ENCODE results near the gene STK17A. TPM values are rescaled to one million over a fixed set of nuclear protein-coding genes. Genes with fewer than 3 reads are reported as not detected.

The STK17A gene
- total RNA-seq, 1 experiment from 2014 or later = 9.8 TPM

DNA sequence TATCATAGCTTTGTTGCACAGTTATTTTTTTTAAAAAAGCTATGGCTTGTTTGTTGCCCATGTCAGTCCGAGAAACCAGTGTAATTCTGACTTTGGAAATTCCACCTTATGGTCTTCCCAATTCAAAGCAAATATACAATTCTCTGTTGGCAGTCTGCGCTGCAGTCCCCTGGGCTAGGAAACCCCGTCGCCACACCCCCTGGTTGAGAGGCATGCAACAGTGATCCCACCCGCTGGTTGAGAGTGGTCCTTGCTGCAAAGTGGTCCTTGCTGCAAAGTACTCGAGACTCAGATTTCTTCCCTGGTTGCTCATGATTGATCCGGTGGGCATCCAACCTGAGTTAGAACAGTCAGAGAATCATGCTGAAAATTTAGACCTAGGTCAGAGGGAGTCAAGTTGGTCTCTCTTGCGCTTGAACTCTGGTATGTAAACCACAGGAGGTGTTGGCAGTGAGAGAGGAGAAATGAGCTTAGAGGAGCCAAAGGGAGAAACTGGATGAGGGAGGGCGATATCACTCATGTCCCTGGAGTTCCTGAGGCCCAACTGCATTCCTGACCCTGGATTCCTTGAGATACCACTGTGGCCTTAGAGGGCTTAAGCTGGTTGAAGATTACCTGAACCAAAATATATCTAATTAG is 45.0 kb upstream of the STK17A start:
- Histone ChIP-seq H3K27me3 (ENCODE audit: insufficient read depth, low read length) (no peaks in the 10 kb centered on the region), H3K27ac (ENCODE audit: insufficient read length, low read depth, low read length) (no peak overlapping the region), H3K4me2 (ENCODE audit: insufficient read depth, insufficient read length, low read length) (no peak overlapping the region), H2BK120ac (ENCODE audit: low read depth, low read length, poor library complexity, severe bottlenecking) (no peak overlapping the region), H3K9me3 (ENCODE audit: control insufficient read depth, low read depth, low read length) (no peaks in the 10 kb centered on the region), H3K9ac (ENCODE audit: extremely low read depth, insufficient read length, low read length) (no peak overlapping the region), H2AFZ (ENCODE audit: low read length) (no peak overlapping the region), H3K18ac (ENCODE audit: insufficient read length, low read depth, low read length) (no peak overlapping the region), H3K79me2 (ENCODE audit: insufficient read depth, low read length) (no peaks in the 10 kb centered on the region), H3T11ph (ENCODE audit: low read length) (no peak overlapping the region), H2AK5ac (ENCODE audit: insufficient read length, low read length) (no peak overlapping the region), H3K4ac (ENCODE audit: low read depth, low read length) (no peak overlapping the region), H2BK15ac (ENCODE audit: low read depth, low read length) (no peak overlapping the region), H4K20me1 (ENCODE audit: control insufficient read depth, insufficient read depth, insufficient read length) (no peaks in the 10 kb centered on the region), H2BK5ac (ENCODE audit: insufficient read length, low read length) (no peak overlapping the region), H2BK20ac (ENCODE audit: low read depth, low read length, poor library complexity, severe bottlenecking) (no peak overlapping the region), H3K14ac (ENCODE audit: insufficient read depth, low read length) (no peak overlapping the region), H3K23ac (ENCODE audit: insufficient read length, low read depth, low read length) (no peak overlapping the region), H3K56ac (ENCODE audit: insufficient read length, low read depth, low read length) (no peak overlapping the region), H3K79me1 (ENCODE audit: insufficient read depth, low read depth, low read length, poor library complexity, severe bottlenecking) (no peaks in the 10 kb centered on the region), H3K4me1 (ENCODE audit: insufficient read depth, low read length) (no peaks in the 10 kb centered on the region), H2BK12ac (ENCODE audit: insufficient read length, low read depth, low read length) (no peak overlapping the region), H3K23me2 (ENCODE audit: insufficient read length, low read depth, low read length, poor library complexity, severe bottlenecking) (no peaks in the 10 kb centered on the region), H4K8ac (replicated peaks; ENCODE audit: insufficient read length, low read depth, low read length) (no peak overlapping the region), H4K5ac (ENCODE audit: insufficient read length, low read depth, low read length) (no peak overlapping the region), H4K91ac (ENCODE audit: insufficient read length, low read depth, low read length) (no peak overlapping the region)
- Mint-ChIP-seq H3K4me3 (no peak overlapping the region), H3K27me3 (ENCODE audit: low read depth) (no peaks in the 10 kb centered on the region), H3K4me1 (peaks cover 8 to 17% of the 10 kb centered on the region in 2 experiments), H3K36me3 (ENCODE audit: insufficient read depth in 1 of 3, low read depth in 3 of 3) (no peaks in the 10 kb centered on the region), H3K9me3 (no peaks in the 10 kb centered on the region), H3K27ac (no peak overlapping the region)
- no CpG with 5 or more reads among the region's 9 CpGs for WGBS (ENCODE audit: extremely low coverage, insufficient read length, low lambda C conversion rate)
- TF ChIP-seq, protein P1, sequence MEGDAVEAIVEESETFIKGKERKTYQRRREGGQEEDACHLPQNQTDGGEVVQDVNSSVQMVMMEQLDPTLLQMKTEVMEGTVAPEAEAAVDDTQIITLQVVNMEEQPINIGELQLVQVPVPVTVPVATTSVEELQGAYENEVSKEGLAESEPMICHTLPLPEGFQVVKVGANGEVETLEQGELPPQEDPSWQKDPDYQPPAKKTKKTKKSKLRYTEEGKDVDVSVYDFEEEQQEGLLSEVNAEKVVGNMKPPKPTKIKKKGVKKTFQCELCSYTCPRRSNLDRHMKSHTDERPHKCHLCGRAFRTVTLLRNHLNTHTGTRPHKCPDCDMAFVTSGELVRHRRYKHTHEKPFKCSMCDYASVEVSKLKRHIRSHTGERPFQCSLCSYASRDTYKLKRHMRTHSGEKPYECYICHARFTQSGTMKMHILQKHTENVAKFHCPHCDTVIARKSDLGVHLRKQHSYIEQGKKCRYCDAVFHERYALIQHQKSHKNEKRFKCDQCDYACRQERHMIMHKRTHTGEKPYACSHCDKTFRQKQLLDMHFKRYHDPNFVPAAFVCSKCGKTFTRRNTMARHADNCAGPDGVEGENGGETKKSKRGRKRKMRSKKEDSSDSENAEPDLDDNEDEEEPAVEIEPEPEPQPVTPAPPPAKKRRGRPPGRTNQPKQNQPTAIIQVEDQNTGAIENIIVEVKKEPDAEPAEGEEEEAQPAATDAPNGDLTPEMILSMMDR (conservative IDR thresholded peaks at IDR 0.05) = no peak
- no peak for DNase-seq

Data from H9 (cell line).